ENCODE data around the gene S1PR4.

Gene S1PR4

DNA sequence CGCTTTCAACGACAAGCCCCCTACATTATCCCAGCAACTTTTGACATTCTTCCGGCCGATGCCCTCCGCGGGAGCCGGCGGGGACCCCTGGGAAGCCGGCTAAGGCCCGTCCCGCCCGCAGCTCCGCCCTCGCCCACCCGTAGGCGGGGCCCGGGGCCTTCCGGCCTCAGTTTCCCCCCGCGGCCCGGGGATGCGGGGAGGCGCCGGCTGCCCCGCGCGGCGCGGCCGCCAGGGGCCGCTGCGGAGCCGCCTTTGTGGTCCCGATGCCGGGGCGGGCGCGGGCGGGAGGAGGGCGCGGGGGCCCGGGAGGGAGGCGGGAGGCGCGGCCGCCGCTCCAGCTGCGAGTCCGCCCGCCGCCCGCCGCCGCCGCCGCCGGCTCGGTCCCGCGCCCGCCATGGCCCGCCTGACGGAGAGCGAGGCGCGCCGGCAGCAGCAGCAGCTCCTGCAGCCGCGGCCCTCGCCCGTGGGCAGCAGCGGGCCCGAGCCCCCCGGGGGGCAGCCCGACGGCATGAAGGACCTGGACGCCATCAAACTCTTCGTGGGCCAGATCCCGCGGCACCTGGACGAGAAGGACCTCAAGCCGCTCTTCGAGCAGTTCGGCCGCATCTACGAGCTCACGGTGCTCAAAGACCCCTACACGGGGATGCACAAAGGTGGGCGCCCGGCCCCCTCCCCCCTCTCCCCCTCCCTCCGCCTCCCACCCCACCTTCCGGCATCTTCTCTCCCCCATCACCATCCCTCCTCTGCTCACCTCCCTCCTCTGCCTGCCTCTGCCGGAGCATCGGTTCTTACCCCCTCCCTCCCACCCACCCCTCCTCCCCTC lies 46.0 kb downstream of the S1PR4 start, which contains the start of gene CELF5:
Gene CELF5, plus strand, starts transcription at position 316 of the 823 bp plus-strand sequence. Its CDS starts 79 bp downstream, at position 395.
- DNase-seq (ENCODE audit: low read depth): no peak

DNA sequence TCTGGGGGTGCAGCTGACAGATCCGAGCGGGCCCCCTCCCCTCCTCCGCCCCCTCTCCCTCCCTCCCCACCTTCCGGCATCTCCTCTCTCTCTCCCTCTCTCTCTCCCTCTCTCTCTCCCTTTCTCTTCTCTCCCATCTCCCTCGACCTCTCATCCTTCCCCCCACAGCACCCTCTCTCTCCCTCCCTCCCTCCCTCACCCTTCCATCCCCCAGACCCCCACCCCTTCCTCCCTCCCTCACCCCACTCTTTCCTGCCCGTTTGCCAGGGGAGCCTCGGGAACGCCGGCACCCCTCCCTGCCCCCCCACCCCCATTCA lies 46.6 kb downstream of the S1PR4 start:
- no peak for DNase-seq (ENCODE audit: low read depth)

DNA sequence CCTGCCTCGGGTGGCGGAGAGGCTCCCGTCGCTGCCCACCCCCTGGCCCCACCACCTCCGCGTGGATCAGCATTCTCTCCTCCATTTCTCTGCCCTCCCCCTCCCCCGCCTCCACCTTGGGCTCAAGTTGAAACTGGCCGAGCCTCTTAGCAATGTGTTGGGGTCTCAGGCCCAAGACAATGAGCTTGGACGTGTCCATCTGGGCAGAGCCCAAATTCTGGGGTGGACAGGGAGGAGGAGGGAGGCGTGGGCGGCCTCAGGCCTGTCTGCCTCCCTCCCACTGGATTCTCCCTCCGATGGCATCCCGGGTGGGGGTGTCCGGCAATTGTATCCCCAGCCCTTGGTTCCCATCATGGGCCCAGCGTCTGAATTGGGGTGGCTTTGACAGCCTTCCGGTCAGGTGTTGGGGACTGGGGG lies 47.1 kb downstream of the S1PR4 start:
- no peak for DNase-seq (ENCODE audit: low read depth)

DNA sequence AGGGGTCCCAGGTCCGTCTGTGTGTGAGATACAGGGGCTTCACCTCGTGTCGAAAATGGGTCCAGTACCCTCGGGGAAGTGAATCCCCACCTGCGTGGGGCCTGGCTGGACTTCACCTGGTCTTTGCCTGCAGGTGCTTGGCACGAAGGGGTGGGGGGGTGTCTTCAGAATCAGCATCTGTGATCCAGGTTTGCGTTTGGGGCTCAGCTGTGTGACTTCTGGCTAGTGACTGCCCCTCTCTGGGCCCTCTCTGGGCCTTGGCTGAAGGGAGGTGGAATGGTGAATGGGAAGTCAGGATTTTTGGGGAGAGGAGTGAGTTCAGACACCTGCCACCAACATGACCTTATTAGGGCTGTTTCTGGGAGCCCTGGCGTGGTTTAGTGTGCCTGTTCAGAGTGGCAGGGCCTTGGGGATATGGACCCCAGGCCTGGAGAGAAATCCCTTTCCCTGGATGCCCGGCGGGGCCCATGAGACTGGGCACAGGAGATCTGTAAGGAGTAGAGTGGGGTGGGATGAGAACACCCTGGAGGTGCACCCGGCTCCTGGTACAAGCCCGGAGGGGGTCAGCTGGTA lies 48.6 kb downstream of the S1PR4 start:
- DNase-seq (ENCODE audit: low read depth): no peak

DNA sequence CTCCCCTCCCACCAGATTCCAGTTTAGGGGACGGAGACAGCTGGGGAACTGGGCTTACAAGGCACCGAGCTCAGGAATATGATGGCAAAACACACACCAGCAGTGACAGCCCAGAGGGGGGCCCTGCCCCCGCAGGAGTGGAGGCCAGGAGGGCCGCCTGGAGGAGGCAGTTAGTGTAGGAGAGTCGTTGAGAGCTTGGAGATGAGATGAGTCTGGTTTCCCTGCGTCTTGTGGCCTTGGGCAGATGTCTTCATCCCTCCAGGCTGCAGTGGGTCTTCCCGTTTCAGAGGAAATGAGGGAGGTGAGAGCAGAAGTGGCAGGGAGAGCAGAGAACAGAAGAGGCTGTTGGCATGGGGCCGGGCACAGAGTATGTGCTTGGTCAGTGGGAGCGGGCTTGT lies 50.8 kb downstream of the S1PR4 start:
- DNase-seq (ENCODE audit: low read depth): no peak

Measured in iris pigment epithelial cell (primary cell).